Measurements from ENCODE around the gene ZNF341. TPM values are rescaled to one million over a fixed set of nuclear protein-coding genes. Genes with fewer than 3 reads are reported as not detected.

Gene ZNF341
- total and polyA plus RNA-seq, 8 donors: 3.4 to 5.2 (median 4.2) TPM

- DNase-seq (no peak), ATAC-seq (no peak)
- peaks cover 39 to 89% of the 10 kb centered on the region in 2 donors for H3K4me1 ChIP-seq
- intact Hi-C loops (cut with DNase I): no loop called here
- H3K27ac ChIP-seq: no peak overlapping the region
- TF ChIP-seq CTCF (IDR thresholded peaks at IDR 0.05): no peak
- H3K9me3 ChIP-seq: no peaks in the 10 kb centered on the region
- H3K4me3 ChIP-seq: no peak overlapping the region
- no peaks in the 10 kb centered on the region for H3K27me3 ChIP-seq
- H3K36me3 ChIP-seq: peaks cover 0 to 5% of the 10 kb centered on the region in 2 donors
Measured at GRCh38 chr20:33838035-33838864, 106.5 kb downstream of the ZNF341 start.

GRCh38 chr20:33839591-33839990 lies 107.8 kb downstream of the ZNF341 start:
- H3K4me1 ChIP-seq: peaks cover 42 to 92% of the 10 kb centered on the region in 2 donors
- H3K27ac ChIP-seq: no peak overlapping the region
- no peak for TF ChIP-seq CTCF (IDR thresholded peaks at IDR 0.05)
- ATAC-seq (peak; percentile 29), DNase-seq (no peak)
- no peaks in the 10 kb centered on the region for H3K9me3 ChIP-seq
- no peak overlapping the region for H3K4me3 ChIP-seq
- intact Hi-C loops (cut with DNase I): no loop called here
- H3K27me3 ChIP-seq: no peaks in the 10 kb centered on the region
- H3K36me3 ChIP-seq: peaks cover 0 to 5% of the 10 kb centered on the region in 2 donors

DNA sequence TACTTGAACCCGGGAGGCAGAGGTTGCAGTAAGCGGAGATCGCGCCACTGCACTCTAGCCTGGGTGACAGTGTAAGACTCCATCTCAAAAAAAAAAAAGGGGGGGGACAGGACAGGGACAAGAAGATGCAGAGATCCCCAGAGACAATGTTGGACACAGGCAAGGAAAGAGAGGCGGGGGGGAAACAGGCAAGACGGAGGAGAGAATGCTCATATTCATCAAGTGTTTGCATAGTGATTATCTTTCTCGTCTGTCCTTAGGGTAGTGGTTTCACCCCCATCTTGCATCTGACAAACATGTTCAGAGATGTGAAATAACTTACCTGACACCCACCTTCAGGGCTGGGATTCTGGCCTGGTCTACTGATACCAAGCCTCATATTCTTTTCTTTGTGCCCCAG lies 108.4 kb downstream of the ZNF341 start:
- DNase-seq (no peak), ATAC-seq (no peak)
- no peak for TF ChIP-seq CTCF (IDR thresholded peaks at IDR 0.05)
- H3K4me3 ChIP-seq: no peak overlapping the region
- no peaks in the 10 kb centered on the region for H3K27me3 ChIP-seq
- no peak overlapping the region for H3K27ac ChIP-seq
- no peaks in the 10 kb centered on the region for H3K9me3 ChIP-seq
- H3K4me1 ChIP-seq: peaks cover 42 to 90% of the 10 kb centered on the region in 2 donors
- intact Hi-C loops (cut with DNase I): no loop called here
- H3K36me3 ChIP-seq: no peaks in the 10 kb centered on the region

DNA sequence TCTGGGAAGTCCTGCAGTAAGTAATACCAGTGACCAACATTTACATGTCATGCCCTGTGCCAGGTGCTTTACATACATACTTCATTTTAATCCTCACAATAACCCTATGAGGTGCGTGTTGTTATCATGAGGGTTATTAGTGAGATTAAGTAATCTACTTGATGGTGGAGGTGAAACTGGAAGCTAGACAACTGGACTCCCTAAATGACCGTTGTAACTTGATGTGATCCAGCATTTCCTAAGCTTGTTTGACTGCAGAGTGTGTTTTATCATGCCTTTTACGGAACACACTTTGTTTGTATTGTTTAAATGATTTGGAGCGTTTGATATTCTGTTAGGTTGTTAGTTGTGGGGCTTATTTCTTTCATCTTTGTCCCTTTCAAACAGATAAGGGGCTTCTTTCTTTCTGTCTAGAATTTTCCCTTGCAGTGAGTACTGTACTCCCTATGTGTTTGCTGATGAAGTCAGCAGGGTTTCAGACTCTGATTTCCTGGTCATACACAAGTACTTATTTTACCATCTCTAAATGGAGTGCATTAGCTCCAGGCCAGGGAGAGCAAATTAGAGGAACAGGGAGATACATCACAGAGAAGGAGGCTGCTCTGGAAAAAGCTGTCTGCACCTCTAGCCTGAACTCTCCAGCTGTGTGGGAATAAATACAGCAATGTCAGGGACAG lies 109.1 kb downstream of the ZNF341 start:
- Histone ChIP-seq H3K27ac (no peak overlapping the region), H3K9me3 (no peaks in the 10 kb centered on the region), H3K4me3 (no peak overlapping the region), H3K27me3 (no peaks in the 10 kb centered on the region), H3K4me1 (peaks cover 45 to 90% of the 10 kb centered on the region in 2 donors), H3K36me3 (no peaks in the 10 kb centered on the region)
- no peak for TF ChIP-seq CTCF (IDR thresholded peaks at IDR 0.05)
- intact Hi-C loops (cut with DNase I): no loop called here
- ATAC-seq (peak; percentile 3), DNase-seq (no peak)

- TF ChIP-seq CTCF (IDR thresholded peaks at IDR 0.05): no peak
- intact Hi-C loops (cut with DNase I): no loop called here
- H3K4me3 ChIP-seq: no peak overlapping the region
- DNase-seq (no peak), ATAC-seq (no peak)
- no peak overlapping the region for H3K27ac ChIP-seq
- H3K9me3 ChIP-seq: no peaks in the 10 kb centered on the region
- peaks cover 50 to 90% of the 10 kb centered on the region in 2 donors for H3K4me1 ChIP-seq
- no peaks in the 10 kb centered on the region for H3K27me3 ChIP-seq
- H3K36me3 ChIP-seq: no peaks in the 10 kb centered on the region
Measured at GRCh38 chr20:33841436-33841799, 109.6 kb downstream of the ZNF341 start.

Data from left lung (tissue), 10 donors.